Transverse colon (tissue), 4 donors: Measurements from ENCODE around the gene TCF3. TPM values are rescaled to one million over a fixed set of nuclear protein-coding genes. Genes with fewer than 3 reads are reported as not detected.

Source experiments
- DNase-seq: peaks from one replicate; pipeline ENCODE4 v3.0.0-alpha.2; 2019
- H3K27ac ChIP-seq, 4 donors: fragments of 200-600 bp; sonication (generic); 2 replicates each; pipeline ENCODE4 v1.5.1; 2016 to 2018; ENCODE audit warnings: inconsistent platforms in 4 of 4
- H3K27me3 ChIP-seq: fragments of 200-600 bp; sonication (generic); 2 replicates; pipeline ENCODE4 v1.5.1; 2017; ENCODE audit warnings: inconsistent platforms
- H3K36me3 ChIP-seq, 4 donors: fragments of 200-600 bp; sonication (generic); 2 replicates each; pipeline ENCODE4 v1.5.1; 2017 to 2019; ENCODE audit warnings: inconsistent platforms in 4 of 4
- H3K4me1 ChIP-seq, 4 donors: fragments of 200-600 bp; sonication (generic); 2 replicates each; pipeline ENCODE4 v1.5.1; 2017 to 2020; ENCODE audit warnings: inconsistent platforms in 4 of 4
- H3K4me3 ChIP-seq, 4 donors: fragments of 200-600 bp; sonication (generic); 1 replicate in 1 of 4; 2 replicates in 3 of 4; pipeline versions ENCODE4 v1.5.1 to v1.6.1; 2017 to 2019; ENCODE audit warnings: inconsistent platforms in 4 of 4
- H3K9me3 ChIP-seq, 2 donors: fragments of 200-600 bp; sonication (generic); 2 replicates each; pipeline ENCODE4 v1.5.1; 2017 to 2019; ENCODE audit warnings: inconsistent platforms in 2 of 2
- CTCF ChIP-seq, 5 experiments: fragments of 200-600 bp in 3 of 5; fragments of 450-650 bp in 2 of 5; sonication (generic) in 3 of 5; IDR thresholded peaks; 1 replicate in 2 of 5; 2 replicates in 3 of 5; pipeline ENCODE4 v1.5.1; 2016 to 2017; ENCODE audit warnings: antibody characterized with exemption in 5 of 5, inconsistent platforms in 3 of 5, mild to moderate bottlenecking in 2 of 5, moderate library complexity in 1 of 5
- EP300 ChIP-seq: sonication (generic); formaldehyde crosslinking; IDR thresholded peaks from one replicate; pipeline ENCODE4 v1.6.1; 2017; ENCODE audit warnings: antibody characterized with exemption, low read depth
- POLR2A ChIP-seq: fragments of 450-650 bp; IDR thresholded peaks from one replicate; pipeline ENCODE4 v1.6.1; 2016; ENCODE audit warnings: antibody characterized with exemption, mild to moderate bottlenecking, moderate library complexity
- POLR2AphosphoS5 ChIP-seq, 3 donors: sonication (generic); formaldehyde crosslinking; IDR thresholded peaks; one replicate each; pipeline ENCODE4 v1.6.1; 2016; ENCODE audit warnings: antibody characterized with exemption in 3 of 3
- WGBS, 2 donors: methylation state at CpG; one replicate each; pipeline ENCODE4 v1.1.5; 2018; ENCODE audit warnings: low coverage in 1 of 2; 5-methylcytosine and 5-hydroxymethylcytosine counted together
- in situ Hi-C, 4 donors: fragments of 200-750 bp; cut with MboI; loops; one replicate each; pipeline versions ENCODE4 v1.15.0 to v1.15.1; 2017; ENCODE audit warnings: low sequenced_read_pairs in 3 of 4, low pct_ligation_motif_present in 1 of 4, low pct_unique_long_range_greater_than_20kb in 1 of 4
- intact Hi-C: fragments of 100-400 bp; cut with DNase I; formaldehyde crosslinking; loops from one replicate; pipeline ENCODE4 v1.15.1; 2023; ENCODE audit warnings: low total_unique reads
- total RNA-seq, 4 donors: library from RNA; depleted of rRNA; stranded (reverse); fragments of >200 nt; gene quantifications; one replicate each; pipeline ENCODE4 v1.1.0, GENCODE V29; 2016

TCF3 gene
- total RNA-seq, 4 donors from 2014 or later = 55.9 to 160 (median 79.7) TPM

- Histone ChIP-seq H3K4me3 (no peak overlapping the region), H3K9me3 (no peaks in the 10 kb centered on the region), H3K27me3 (no peaks in the 10 kb centered on the region), H3K36me3 (peaks cover 0 to 3% (median 0%) of the 10 kb centered on the region in 4 donors), H3K27ac (peak overlapping the region; percentile 66 to 82 (median 72)), H3K4me1 (peaks cover 0 to 19% (median 17%) of the 10 kb centered on the region in 4 donors)
- TF ChIP-seq POLR2A (no peak), CTCF (IDR thresholded peaks at IDR 0.05) (no peak), EP300 (no peak), POLR2AphosphoS5 (IDR thresholded peaks at IDR 0.05) (peak in 1 of 3 donors; percentile 30)
- intact Hi-C loops (no loop called here), in situ Hi-C loops (no loop called here)
- DNase-seq = peak; percentile 80
- WGBS, 2 donors = 65% methylated on average over 16 of the region's 26 CpGs; no CpG with 5 or more reads in 1 of the 2 donors
Measured at GRCh38 chr19:1632462-1633268, 19.8 kb downstream of the TCF3 start.

GRCh38 chr19:1631557-1632100, 20.8 kb downstream of the TCF3 start:
- Histone ChIP-seq H3K9me3 (no peaks in the 10 kb centered on the region), H3K4me3 (no peak overlapping the region), H3K36me3 (peaks cover 0 to 3% (median 0%) of the 10 kb centered on the region in 4 donors), H3K27ac (peak overlapping the region in 1 of 4 donors; percentile 82), H3K27me3 (no peaks in the 10 kb centered on the region), H3K4me1 (peaks cover 0 to 19% (median 17%) of the 10 kb centered on the region in 4 donors)
- TF ChIP-seq EP300 (no peak), CTCF (IDR thresholded peaks at IDR 0.05) (no peak), POLR2A (no peak), POLR2AphosphoS5 (IDR thresholded peaks at IDR 0.05) (no peak)
- WGBS, 2 donors = 91% methylated on average over 30 of the region's 31 CpGs; no CpG with 5 or more reads in 1 of the 2 donors
- no peak for DNase-seq
- in situ Hi-C loops (no loop called here), intact Hi-C loops (no loop called here)

GRCh38 chr19:1630811-1631210, 21.6 kb downstream of the TCF3 start:
- Histone ChIP-seq H3K36me3 (peaks cover 0 to 4% (median 0%) of the 10 kb centered on the region in 4 donors), H3K9me3 (no peaks in the 10 kb centered on the region), H3K4me1 (peaks cover 0 to 19% (median 17%) of the 10 kb centered on the region in 4 donors), H3K4me3 (no peak overlapping the region), H3K27ac (no peak overlapping the region), H3K27me3 (no peaks in the 10 kb centered on the region)
- no peak for DNase-seq
- WGBS, 2 donors = 88% methylated on average over 12 of the region's 17 CpGs; no CpG with 5 or more reads in 1 of the 2 donors
- no peak for TF ChIP-seq CTCF (IDR thresholded peaks at IDR 0.05)
- TF ChIP-seq POLR2A = no peak
- TF ChIP-seq POLR2AphosphoS5 (IDR thresholded peaks at IDR 0.05) = no peak
- no peak for TF ChIP-seq EP300
- in situ Hi-C loops = no loop called here
- intact Hi-C loops = no loop called here

GRCh38 chr19:1630012-1630411, 22.4 kb downstream of the TCF3 start:
- WGBS, 2 donors = 87% methylated on average over 20 of the region's 20 CpGs; no CpG with 5 or more reads in 1 of the 2 donors
- intact Hi-C loops = no loop called here
- peaks cover 0 to 6% (median 0%) of the 10 kb centered on the region in 4 donors for H3K36me3 ChIP-seq
- peaks cover 0 to 19% (median 17%) of the 10 kb centered on the region in 4 donors for H3K4me1 ChIP-seq
- no peak overlapping the region for H3K4me3 ChIP-seq
- no peak overlapping the region for H3K27ac ChIP-seq
- TF ChIP-seq POLR2A = no peak
- H3K9me3 ChIP-seq = no peaks in the 10 kb centered on the region
- DNase-seq = no peak
- in situ Hi-C loops = no loop called here
- H3K27me3 ChIP-seq = no peaks in the 10 kb centered on the region
